HFFc6 (cell line): ENCODE data around the gene RBM47. TPM values are rescaled to one million over a fixed set of nuclear protein-coding genes. Genes with fewer than 3 reads are reported as not detected.

Source experiments
- DNase-seq: peaks from one replicate; pipeline ENCODE4 v3.0.0-alpha.2; 2018
- H3K27ac Mint-ChIP-seq: 2 replicates; pipeline ENCODE4 v1.8.0; 2020; ENCODE audit warnings: mild to moderate bottlenecking, mixed read lengths
- H3K27me3 Mint-ChIP-seq: 2 replicates; pipeline ENCODE4 v1.8.0; 2021; ENCODE audit warnings: mild to moderate bottlenecking, moderate library complexity, mixed read lengths; ENCODE audit not compliant: insufficient read depth
- H3K36me3 Mint-ChIP-seq: 2 replicates; pipeline ENCODE4 v1.8.0; 2021; ENCODE audit warnings: low read depth, mixed read lengths
- H3K4me1 Mint-ChIP-seq: 2 replicates; pipeline ENCODE4 v1.8.0; 2020; ENCODE audit warnings: low read depth, mixed read lengths
- H3K4me3 Mint-ChIP-seq: 2 replicates; pipeline ENCODE4 v1.8.0; 2020; ENCODE audit warnings: mild to moderate bottlenecking, moderate library complexity, mixed read lengths
- H3K9me3 Mint-ChIP-seq: 2 replicates; pipeline ENCODE4 v1.8.0; 2020; ENCODE audit warnings: mild to moderate bottlenecking, mixed read lengths
- total RNA-seq, 6 experiments: library from RNA; stranded (reverse); fragmentation: NEBNext Ultra II Directional; extraction: Animal tissue kit (Norgen Biotek cat#: 25700); gene quantifications; 2 replicates in 1 of 6; 3 replicates in 5 of 6; pipeline ENCODE4 v1.2.3, GENCODE V29; 2021
- TF ChIP-seq, protein P1 (sequence below): fragments of 200-600 bp; sonication (generic); IDR thresholded peaks from 2 replicates; pipeline ENCODE4 v1.5.0; 2021; ENCODE audit warnings: antibody characterized with exemption, mild to moderate bottlenecking

The RBM47 gene
- total RNA-seq, 6 experiments from 2014 or later, result 0.95 to 1.5 (median 1.4) TPM

DNA sequence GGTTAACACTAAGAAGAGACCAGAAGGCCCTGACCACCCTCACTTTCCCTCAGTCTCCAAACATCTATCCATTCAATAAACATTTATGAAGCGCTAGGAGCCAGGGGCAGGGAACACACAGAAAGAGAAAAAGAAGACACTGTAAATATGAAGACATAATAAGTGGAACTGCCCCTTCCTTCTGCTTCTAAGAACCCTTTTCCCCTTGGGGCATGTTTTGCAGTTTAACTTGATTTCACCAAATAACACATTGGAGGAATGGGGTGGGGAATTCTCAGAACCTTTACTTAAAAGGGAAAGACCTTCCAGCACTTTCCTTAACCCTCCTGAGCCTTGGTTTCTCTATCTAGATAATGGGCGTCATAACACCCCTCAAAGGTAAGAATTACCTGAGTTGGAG is 42.3 kb downstream of the RBM47 start:
- TF ChIP-seq, protein P1, sequence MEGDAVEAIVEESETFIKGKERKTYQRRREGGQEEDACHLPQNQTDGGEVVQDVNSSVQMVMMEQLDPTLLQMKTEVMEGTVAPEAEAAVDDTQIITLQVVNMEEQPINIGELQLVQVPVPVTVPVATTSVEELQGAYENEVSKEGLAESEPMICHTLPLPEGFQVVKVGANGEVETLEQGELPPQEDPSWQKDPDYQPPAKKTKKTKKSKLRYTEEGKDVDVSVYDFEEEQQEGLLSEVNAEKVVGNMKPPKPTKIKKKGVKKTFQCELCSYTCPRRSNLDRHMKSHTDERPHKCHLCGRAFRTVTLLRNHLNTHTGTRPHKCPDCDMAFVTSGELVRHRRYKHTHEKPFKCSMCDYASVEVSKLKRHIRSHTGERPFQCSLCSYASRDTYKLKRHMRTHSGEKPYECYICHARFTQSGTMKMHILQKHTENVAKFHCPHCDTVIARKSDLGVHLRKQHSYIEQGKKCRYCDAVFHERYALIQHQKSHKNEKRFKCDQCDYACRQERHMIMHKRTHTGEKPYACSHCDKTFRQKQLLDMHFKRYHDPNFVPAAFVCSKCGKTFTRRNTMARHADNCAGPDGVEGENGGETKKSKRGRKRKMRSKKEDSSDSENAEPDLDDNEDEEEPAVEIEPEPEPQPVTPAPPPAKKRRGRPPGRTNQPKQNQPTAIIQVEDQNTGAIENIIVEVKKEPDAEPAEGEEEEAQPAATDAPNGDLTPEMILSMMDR, result no peak
- H3K9me3 Mint-ChIP-seq, result no peaks in the 10 kb centered on the region
- peaks cover 39% of the 10 kb centered on the region for H3K4me1 Mint-ChIP-seq
- H3K27me3 Mint-ChIP-seq, result no peaks in the 10 kb centered on the region
- peak overlapping the region; percentile 10; the same call in 1 of the 2 replicates for H3K4me3 Mint-ChIP-seq
- no peak for DNase-seq
- peaks cover 7% of the 10 kb centered on the region; the same call in 1 of the 2 replicates for H3K36me3 Mint-ChIP-seq
- peak overlapping the region; percentile 63 for H3K27ac Mint-ChIP-seq

DNA sequence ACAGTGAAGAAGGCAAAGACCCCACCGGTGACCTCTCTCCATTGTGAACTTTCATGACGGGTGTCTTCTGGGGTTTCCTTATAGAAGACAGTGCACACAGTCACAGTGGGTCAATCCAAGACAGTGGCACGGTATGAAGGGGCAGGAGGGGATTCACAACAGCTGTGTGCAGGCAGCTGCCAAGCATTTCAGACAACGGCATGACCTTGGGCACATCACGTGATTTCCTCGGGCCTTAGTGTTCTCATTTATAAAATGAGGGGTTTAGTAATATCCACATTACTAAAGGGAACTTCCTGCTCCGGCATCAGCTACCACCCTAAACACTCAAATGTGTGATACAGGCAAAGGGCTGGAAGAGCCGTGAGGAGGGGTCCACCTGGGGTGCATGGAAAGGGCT is 42.9 kb downstream of the RBM47 start:
- TF ChIP-seq, protein P1, result no peak
- no peaks in the 10 kb centered on the region for H3K27me3 Mint-ChIP-seq
- peaks cover 7% of the 10 kb centered on the region; the same call in 1 of the 2 replicates for H3K36me3 Mint-ChIP-seq
- no peaks in the 10 kb centered on the region for H3K9me3 Mint-ChIP-seq
- peak overlapping the region; percentile 10; the same call in 1 of the 2 replicates for H3K4me3 Mint-ChIP-seq
- peaks cover 42% of the 10 kb centered on the region for H3K4me1 Mint-ChIP-seq
- DNase-seq, result no peak
- peak overlapping the region; percentile 63 for H3K27ac Mint-ChIP-seq

DNA sequence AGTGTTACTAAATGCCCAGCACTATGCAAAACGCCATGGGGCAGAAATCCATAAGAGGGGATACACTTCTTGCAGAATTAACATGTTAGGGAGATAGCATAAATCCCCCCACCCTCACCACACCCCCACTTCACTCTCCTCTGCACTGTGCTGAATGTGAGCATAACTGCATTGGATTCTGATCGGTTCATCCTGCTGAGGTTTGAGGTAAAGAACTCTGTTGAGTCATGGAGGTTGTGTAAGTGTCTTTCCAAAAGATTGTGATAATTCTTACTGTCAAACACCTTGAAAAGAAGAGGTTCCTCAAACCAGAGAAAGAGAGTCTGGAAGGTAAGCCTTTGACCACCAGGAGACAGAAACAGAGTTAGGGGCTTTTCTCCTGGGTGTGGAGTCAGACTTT is 43.6 kb downstream of the RBM47 start:
- H3K27ac Mint-ChIP-seq, result no peak overlapping the region
- H3K36me3 Mint-ChIP-seq, result peaks cover 7% of the 10 kb centered on the region; the same call in 1 of the 2 replicates
- TF ChIP-seq, protein P1, result no peak
- H3K4me3 Mint-ChIP-seq, result 0 out of 2 replicates have a peak overlapping the region, but pooled peaks have one; percentile 18
- no peaks in the 10 kb centered on the region for H3K9me3 Mint-ChIP-seq
- no peaks in the 10 kb centered on the region for H3K27me3 Mint-ChIP-seq
- DNase-seq, result no peak
- H3K4me1 Mint-ChIP-seq, result peaks cover 49% of the 10 kb centered on the region

DNA sequence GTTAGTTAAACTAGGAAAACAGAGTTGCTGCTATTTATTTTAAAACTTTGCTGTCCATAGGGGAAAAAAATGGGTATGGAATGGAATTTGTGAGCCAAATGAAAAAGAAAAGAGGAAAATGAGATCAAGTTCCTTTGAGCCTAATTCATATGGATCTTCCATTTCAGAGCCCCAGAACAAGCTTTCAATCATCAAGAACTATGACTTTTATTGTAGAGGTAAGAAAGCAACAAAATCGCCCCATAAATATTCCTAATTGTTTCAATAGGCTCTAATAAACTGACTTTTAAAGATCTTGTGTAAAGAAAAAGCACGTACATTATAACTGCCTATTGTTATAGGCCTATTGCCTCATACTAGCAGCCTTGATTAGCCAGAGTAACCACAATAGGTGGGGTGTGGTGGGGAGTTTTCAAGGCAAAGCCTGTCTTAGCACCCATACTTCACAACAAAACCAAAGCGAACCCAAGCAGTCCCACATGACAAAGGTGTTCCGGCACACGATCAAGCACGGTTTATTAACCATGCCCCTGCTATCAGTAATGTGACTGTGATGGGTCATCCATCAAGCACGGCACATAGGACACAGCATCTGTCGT is 44.4 kb downstream of the RBM47 start:
- Mint-ChIP-seq H3K9me3 (no peaks in the 10 kb centered on the region), H3K4me1 (peaks cover 57% of the 10 kb centered on the region), H3K27ac (no peak overlapping the region), H3K4me3 (no peak overlapping the region), H3K36me3 (peaks cover 7% of the 10 kb centered on the region; the same call in 1 of the 2 replicates), H3K27me3 (peaks cover 3% of the 10 kb centered on the region; the same call in 1 of the 2 replicates)
- TF ChIP-seq, protein P1, result no peak
- DNase-seq, result no peak

GRCh38 chr4:40584517-40585141 is 45.0 kb downstream of the RBM47 start:
- Mint-ChIP-seq H3K4me3 (no peak overlapping the region), H3K27ac (no peak overlapping the region), H3K27me3 (peaks cover 3% of the 10 kb centered on the region; the same call in 1 of the 2 replicates), H3K9me3 (no peaks in the 10 kb centered on the region), H3K36me3 (peaks cover 7% of the 10 kb centered on the region; the same call in 1 of the 2 replicates), H3K4me1 (peaks cover 63% of the 10 kb centered on the region)
- TF ChIP-seq, protein P1, result no peak
- no peak for DNase-seq
